ENCODE measurements around the gene FAM187B.
"Not testable (repeated sequence)": the region's sequence is repeated elsewhere in the genome, so short reads cannot be mapped to it uniquely, and the experiment has no call there.

Gene FAM187B

GRCh38 chr19:35213663-35214632 lies 14.6 kb downstream of the FAM187B start:
- peak; percentile 78 for DNase-seq (ENCODE audit: low read depth)

GRCh38 chr19:35212241-35212640 lies 16.3 kb downstream of the FAM187B start:
- no peak for DNase-seq (ENCODE audit: low read depth)

GRCh38 chr19:35211545-35212230 lies 16.9 kb downstream of the FAM187B start:
- peak; percentile 68 for DNase-seq (ENCODE audit: low read depth)

- DNase-seq (ENCODE audit: low read depth), result no peak
Observed at GRCh38 chr19:35209646-35210045, 18.9 kb downstream of the FAM187B start.

GRCh38 chr19:35208121-35208520 lies 20.4 kb downstream of the FAM187B start:
- DNase-seq (ENCODE audit: low read depth), result no peak

- no peak for DNase-seq (ENCODE audit: low read depth)
Observed at GRCh38 chr19:35207391-35207871, 21.1 kb downstream of the FAM187B start.

GRCh38 chr19:35206855-35207254 lies 21.7 kb downstream of the FAM187B start:
- DNase-seq (ENCODE audit: low read depth), result no peak

- no peak for DNase-seq (ENCODE audit: low read depth)
Observed at GRCh38 chr19:35206379-35206778, 22.2 kb downstream of the FAM187B start.

- no peak for DNase-seq (ENCODE audit: low read depth)
Observed at GRCh38 chr19:35205733-35206323, 22.7 kb downstream of the FAM187B start.

GRCh38 chr19:35204799-35205732 lies 23.5 kb downstream of the FAM187B start:
- no peak for DNase-seq (ENCODE audit: low read depth)

- DNase-seq (ENCODE audit: low read depth), result no peak
Observed at GRCh38 chr19:35202722-35203688, 25.5 kb downstream of the FAM187B start.

- DNase-seq (ENCODE audit: low read depth), result no peak
Observed at GRCh38 chr19:35199481-35199880, 29.1 kb downstream of the FAM187B start.

GRCh38 chr19:35196861-35197260 lies 31.7 kb downstream of the FAM187B start:
- not testable (repeated sequence) for DNase-seq (ENCODE audit: low read depth)

- no peak for DNase-seq (ENCODE audit: low read depth)
Observed at GRCh38 chr19:35195830-35196229, 32.7 kb downstream of the FAM187B start.

GRCh38 chr19:35194012-35194984 lies 34.2 kb downstream of the FAM187B start:
- DNase-seq (ENCODE audit: low read depth), result no peak

- no peak for DNase-seq (ENCODE audit: low read depth)
Observed at GRCh38 chr19:35184884-35185283, 43.7 kb downstream of the FAM187B start.

GRCh38 chr19:35184267-35184666 lies 44.3 kb downstream of the FAM187B start:
- DNase-seq (ENCODE audit: low read depth), result no peak

- DNase-seq (ENCODE audit: low read depth), result no peak
Observed at GRCh38 chr19:35181387-35181786, 47.2 kb downstream of the FAM187B start.

GRCh38 chr19:35179830-35180229 lies 48.7 kb downstream of the FAM187B start:
- no peak for DNase-seq (ENCODE audit: low read depth)

Measured in stimulated activated CD8-positive, alpha-beta memory T cell treated with anti-CD3 and anti-CD28 coated beads, Interleukin-12 subunit alpha, Interleukin-12 subunit beta, amount 100 ng/mL, for 1 hour (primary cell).